Prostate gland (tissue), 2 donors: Measurements from ENCODE around the gene ABHD3.

Experiments
- CTCF ChIP-seq, 4 experiments: fragments of 200-600 bp in 2 of 4; fragments of 450-650 bp in 2 of 4; sonication (generic) in 2 of 4; IDR thresholded peaks; 1 replicate in 3 of 4; 2 replicates in 1 of 4; pipeline ENCODE4 v1.5.1; 2016 to 2019; ENCODE audit warnings: antibody characterized with exemption in 4 of 4, mild to moderate bottlenecking in 2 of 4, moderate library complexity in 2 of 4
- POLR2AphosphoS5 ChIP-seq: sonication (generic); formaldehyde crosslinking; IDR thresholded peaks from one replicate; pipeline ENCODE4 v1.6.1; 2017; ENCODE audit warnings: antibody characterized with exemption

GRCh38 chr18:21702602-21703001 is 2.0 kb downstream of the ABHD3 start:
- TF ChIP-seq CTCF (IDR thresholded peaks at IDR 0.05): no peak
- no peak for TF ChIP-seq POLR2AphosphoS5
